Lower lobe of right lung (tissue), 2 donors: Measurements from ENCODE around the gene PRRT2. TPM values are rescaled to one million over a fixed set of nuclear protein-coding genes. Genes with fewer than 3 reads are reported as not detected.

Experiments used
- ATAC-seq, 2 donors: fragments of 200-7000 bp; cut with Tn5 transposase; one replicate each; pipeline ENCODE4 v1.9.1; 2020 to 2022; ENCODE audit warnings: mild to moderate bottlenecking in 2 of 2, moderate library complexity in 2 of 2
- DNase-seq: peaks from one replicate; pipeline ENCODE4 v3.0.0-alpha.2; 2020
- H3K27ac ChIP-seq: fragments of 200-600 bp; one replicate; pipeline ENCODE4 v1.8.0; 2022
- H3K27me3 ChIP-seq: fragments of 200-600 bp; one replicate; pipeline ENCODE4 v1.8.0; 2022; ENCODE audit warnings: low read depth
- H3K36me3 ChIP-seq: fragments of 200-600 bp; one replicate; pipeline ENCODE4 v1.8.0; 2022; ENCODE audit warnings: mild to moderate bottlenecking
- H3K4me1 ChIP-seq: fragments of 200-600 bp; one replicate; pipeline ENCODE4 v1.8.0; 2022
- H3K4me3 ChIP-seq: fragments of 200-600 bp; one replicate; pipeline ENCODE4 v1.8.0; 2022; ENCODE audit warnings: mild to moderate bottlenecking
- H3K9me3 ChIP-seq: fragments of 200-600 bp; one replicate; pipeline ENCODE4 v1.8.0; 2022
- intact Hi-C: fragments of 100-400 bp; cut with DNase I; formaldehyde crosslinking; loops from one replicate; pipeline ENCODE4 v1.11.0; 2022
- long read RNA-seq: library from polyadenylated mRNA; unstranded; transcript quantifications from one replicate; pipeline ENCODE4 v2.0.0, GENCODE V29; 2021
- total RNA-seq: library from RNA; stranded (reverse); fragmentation: NEBNext Ultra II Directional; extraction: Animal tissue kit (Norgen Biotek cat#: 25700); gene quantifications from one replicate; pipeline ENCODE4 v1.2.1, GENCODE V29; 2021
- TF ChIP-seq, protein P1 (sequence below): fragments of 200-600 bp; IDR thresholded peaks from one replicate; pipeline ENCODE4 v1.8.0; 2022; ENCODE audit warnings: antibody characterized with exemption, mild to moderate bottlenecking
- donor health status: DM: no; HTN: yes; CAD: no; lungs with severe emphysema.

The PRRT2 gene
- 3.2 TPM for total RNA-seq
- long read RNA-seq, partial matches to known transcripts, result 0 of 29 reads
- long read RNA-seq, other reads (novel, unspliced or antisense), result 29 of 29 reads

GRCh38 chr16:29811896-29812665, at the start of gene PRRT2:
Gene PRRT2, plus strand, starts transcription at chr16:29812193. Its CDS starts 862 bp downstream, at chr16:29813055.
- TF ChIP-seq, protein P1, sequence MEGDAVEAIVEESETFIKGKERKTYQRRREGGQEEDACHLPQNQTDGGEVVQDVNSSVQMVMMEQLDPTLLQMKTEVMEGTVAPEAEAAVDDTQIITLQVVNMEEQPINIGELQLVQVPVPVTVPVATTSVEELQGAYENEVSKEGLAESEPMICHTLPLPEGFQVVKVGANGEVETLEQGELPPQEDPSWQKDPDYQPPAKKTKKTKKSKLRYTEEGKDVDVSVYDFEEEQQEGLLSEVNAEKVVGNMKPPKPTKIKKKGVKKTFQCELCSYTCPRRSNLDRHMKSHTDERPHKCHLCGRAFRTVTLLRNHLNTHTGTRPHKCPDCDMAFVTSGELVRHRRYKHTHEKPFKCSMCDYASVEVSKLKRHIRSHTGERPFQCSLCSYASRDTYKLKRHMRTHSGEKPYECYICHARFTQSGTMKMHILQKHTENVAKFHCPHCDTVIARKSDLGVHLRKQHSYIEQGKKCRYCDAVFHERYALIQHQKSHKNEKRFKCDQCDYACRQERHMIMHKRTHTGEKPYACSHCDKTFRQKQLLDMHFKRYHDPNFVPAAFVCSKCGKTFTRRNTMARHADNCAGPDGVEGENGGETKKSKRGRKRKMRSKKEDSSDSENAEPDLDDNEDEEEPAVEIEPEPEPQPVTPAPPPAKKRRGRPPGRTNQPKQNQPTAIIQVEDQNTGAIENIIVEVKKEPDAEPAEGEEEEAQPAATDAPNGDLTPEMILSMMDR, result no peak
- H3K4me1 ChIP-seq, result peaks cover 65% of the 10 kb centered on the region
- H3K9me3 ChIP-seq, result no peaks in the 10 kb centered on the region
- H3K27me3 ChIP-seq, result no peaks in the 10 kb centered on the region
- intact Hi-C loops, result no loop called here
- DNase-seq (peak; percentile 73), ATAC-seq (no peak)
- H3K27ac ChIP-seq, result peak within 1 kb of the TSS; percentile 80
- peak within 1 kb of the TSS; percentile 61 for H3K4me3 ChIP-seq
- peaks cover 21% of the 10 kb centered on the region for H3K36me3 ChIP-seq

GRCh38 chr16:29763326-29763725, 48.7 kb upstream of the PRRT2 start:
- Histone ChIP-seq H3K4me3 (no peak overlapping the region), H3K27ac (no peak overlapping the region), H3K9me3 (no peaks in the 10 kb centered on the region), H3K36me3 (no peaks in the 10 kb centered on the region), H3K27me3 (no peaks in the 10 kb centered on the region), H3K4me1 (peaks cover under 1% of the 10 kb centered on the region)
- ATAC-seq (no peak), DNase-seq (no peak)
- intact Hi-C loops, result no loop called here
- TF ChIP-seq, protein P1, result no peak

GRCh38 chr16:29765167-29766032, 46.6 kb upstream of the PRRT2 start:
- H3K36me3 ChIP-seq, result no peaks in the 10 kb centered on the region
- H3K27ac ChIP-seq, result no peak overlapping the region
- H3K4me3 ChIP-seq, result no peak overlapping the region
- TF ChIP-seq, protein P1, result no peak
- no peaks in the 10 kb centered on the region for H3K4me1 ChIP-seq
- DNase-seq, result peak; percentile 84
- no peaks in the 10 kb centered on the region for H3K27me3 ChIP-seq
- H3K9me3 ChIP-seq, result no peaks in the 10 kb centered on the region
- peak; percentile 91 to 92 for ATAC-seq
- intact Hi-C loops, result no loop called here

GRCh38 chr16:29766571-29766970, 45.4 kb upstream of the PRRT2 start:
- Histone ChIP-seq H3K9me3 (no peaks in the 10 kb centered on the region), H3K4me3 (no peak overlapping the region), H3K36me3 (no peaks in the 10 kb centered on the region), H3K27me3 (no peaks in the 10 kb centered on the region), H3K27ac (no peak overlapping the region), H3K4me1 (no peaks in the 10 kb centered on the region)
- TF ChIP-seq, protein P1, result no peak
- intact Hi-C loops, result no loop called here
- ATAC-seq (no peak), DNase-seq (no peak)

DNA sequence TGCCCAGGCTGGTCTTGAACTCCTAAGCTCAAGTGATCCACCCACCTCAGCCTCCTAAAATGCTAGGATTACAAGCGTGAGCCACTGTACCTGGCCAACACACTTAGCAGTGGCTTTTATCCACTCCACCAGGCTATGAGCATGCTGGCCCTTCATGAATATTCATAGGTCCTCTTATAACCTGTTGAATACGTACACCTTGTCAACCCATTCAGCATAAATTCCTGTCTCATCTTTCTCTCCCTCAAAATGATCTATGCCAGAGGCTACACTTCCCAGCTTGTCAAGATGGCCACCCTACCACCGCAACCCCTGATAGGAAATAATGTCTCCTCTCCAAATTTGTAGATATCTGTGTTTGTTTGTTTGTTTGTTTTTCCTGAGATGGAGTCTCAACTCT, 44.9 kb upstream of the PRRT2 start:
- intact Hi-C loops, result no loop called here
- TF ChIP-seq, protein P1, result no peak
- Histone ChIP-seq H3K9me3 (no peaks in the 10 kb centered on the region), H3K4me3 (no peak overlapping the region), H3K27ac (no peak overlapping the region), H3K4me1 (no peaks in the 10 kb centered on the region), H3K27me3 (no peaks in the 10 kb centered on the region), H3K36me3 (no peaks in the 10 kb centered on the region)
- ATAC-seq (no peak), DNase-seq (no peak)
